ENCODE results near the gene LYPD8. TPM values are rescaled to one million over a fixed set of nuclear protein-coding genes. Genes with fewer than 3 reads are reported as not detected.

The LYPD8 gene
- total and polyA plus RNA-seq, 2 experiments from 2014 or later = not detected

GRCh38 chr1:248697907-248698306, 57.7 kb downstream of the LYPD8 start:
- peaks cover 78% of the 10 kb centered on the region for H3K9me3 Mint-ChIP-seq

More at GRCh38 chr1:248697907-248698306, 57.7 kb downstream of the LYPD8 start:
- no peaks in the 10 kb centered on the region for H3K27me3 ChIP-seq (ENCODE audit: insufficient read depth)
- DNase-seq (ENCODE audit: low spot score) (no peak), ATAC-seq (no peak)
- Mint-ChIP-seq H3K4me3 (no peak overlapping the region), H3K27me3 (ENCODE audit: insufficient read depth, low read depth, poor library complexity) (no peaks in the 10 kb centered on the region), H3K27ac (no peak overlapping the region), H3K36me3 (ENCODE audit: low read depth) (peaks cover 36% of the 10 kb centered on the region), H3K4me1 (no peaks in the 10 kb centered on the region)
- peaks cover 14% of the 10 kb centered on the region for H3K36me3 ChIP-seq (ENCODE audit: insufficient read depth)
- H3K4me1 ChIP-seq (ENCODE audit: insufficient read depth) = no peaks in the 10 kb centered on the region
- no peak overlapping the region for H3K4me2 ChIP-seq
- no peaks in the 10 kb centered on the region for H3K79me2 ChIP-seq (replicated peaks; ENCODE audit: insufficient read depth)
- H3F3A ChIP-seq (replicated peaks; ENCODE audit: low read depth) = no peaks in the 10 kb centered on the region
- H2AFZ ChIP-seq = no peak overlapping the region
- TF ChIP-seq ETS1 (IDR thresholded peaks at IDR 0.05) (no peak), NANOG (IDR thresholded peaks at IDR 0.05; ENCODE audit: borderline replicate concordance) (no peak), ZNF114 (CRISPR knock-in tag; IDR thresholded peaks at IDR 0.05) (no peak), REST (IDR thresholded peaks at IDR 0.05; ENCODE audit: unreplicated experiment) (no peak), EZH2 (IDR thresholded peaks at IDR 0.05; ENCODE audit: low read depth, unreplicated experiment) (no peak), ZNF462 (CRISPR knock-in tag; IDR thresholded peaks at IDR 0.05) (no peak), CREB1 (CRISPR knock-in tag; IDR thresholded peaks at IDR 0.05; ENCODE audit: low read depth) (no peak), JUNB (IDR thresholded peaks at IDR 0.05; ENCODE audit: unreplicated experiment) (no peak), ZNF331 (CRISPR knock-in tag; IDR thresholded peaks at IDR 0.05; ENCODE audit: low read depth) (no peak), CTCF (conservative IDR thresholded peaks at IDR 0.05; ENCODE audit: low read depth in 2 of 2) (no peak), STAT1 (IDR thresholded peaks at IDR 0.05; ENCODE audit: unreplicated experiment) (no peak), POLR2AphosphoS5 (IDR thresholded peaks at IDR 0.05; ENCODE audit: low read depth) (no peak), EZH2phosphoT487 (IDR thresholded peaks at IDR 0.05; ENCODE audit: unreplicated experiment) (no peak)
- no peaks in the 10 kb centered on the region for H3K9me2 ChIP-seq (ENCODE audit: insufficient read depth)
- no peaks in the 10 kb centered on the region for H4K20me1 ChIP-seq (replicated peaks; ENCODE audit: insufficient read depth)
- no peak overlapping the region for H3K4me3 ChIP-seq
- H3K27ac ChIP-seq (ENCODE audit: low read depth) = no peak overlapping the region
